ENCODE data around the gene BFAR. TPM values are rescaled to one million over a fixed set of nuclear protein-coding genes. Genes with fewer than 3 reads are reported as not detected.

Gene BFAR, protein sequence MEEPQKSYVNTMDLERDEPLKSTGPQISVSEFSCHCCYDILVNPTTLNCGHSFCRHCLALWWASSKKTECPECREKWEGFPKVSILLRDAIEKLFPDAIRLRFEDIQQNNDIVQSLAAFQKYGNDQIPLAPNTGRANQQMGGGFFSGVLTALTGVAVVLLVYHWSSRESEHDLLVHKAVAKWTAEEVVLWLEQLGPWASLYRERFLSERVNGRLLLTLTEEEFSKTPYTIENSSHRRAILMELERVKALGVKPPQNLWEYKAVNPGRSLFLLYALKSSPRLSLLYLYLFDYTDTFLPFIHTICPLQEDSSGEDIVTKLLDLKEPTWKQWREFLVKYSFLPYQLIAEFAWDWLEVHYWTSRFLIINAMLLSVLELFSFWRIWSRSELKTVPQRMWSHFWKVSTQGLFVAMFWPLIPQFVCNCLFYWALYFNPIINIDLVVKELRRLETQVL
- 76.6 and 78.2 TPM in 2 replicates for total RNA-seq
- long read RNA-seq, transcript BFAR-201 (8 exons, 3,039 nt): major isoform, 513 of 700 reads
- long read RNA-seq, transcript BFAR-203 (4 exons, 1,414 nt): minor isoform, 24 of 700 reads
- long read RNA-seq, transcript BFAR-207 (6 exons, 1,662 nt): minor isoform, 24 of 700 reads
- long read RNA-seq, partial matches to known transcripts: 28 of 700 reads
- long read RNA-seq, other reads (novel, unspliced or antisense): 107 of 700 reads

DNA sequence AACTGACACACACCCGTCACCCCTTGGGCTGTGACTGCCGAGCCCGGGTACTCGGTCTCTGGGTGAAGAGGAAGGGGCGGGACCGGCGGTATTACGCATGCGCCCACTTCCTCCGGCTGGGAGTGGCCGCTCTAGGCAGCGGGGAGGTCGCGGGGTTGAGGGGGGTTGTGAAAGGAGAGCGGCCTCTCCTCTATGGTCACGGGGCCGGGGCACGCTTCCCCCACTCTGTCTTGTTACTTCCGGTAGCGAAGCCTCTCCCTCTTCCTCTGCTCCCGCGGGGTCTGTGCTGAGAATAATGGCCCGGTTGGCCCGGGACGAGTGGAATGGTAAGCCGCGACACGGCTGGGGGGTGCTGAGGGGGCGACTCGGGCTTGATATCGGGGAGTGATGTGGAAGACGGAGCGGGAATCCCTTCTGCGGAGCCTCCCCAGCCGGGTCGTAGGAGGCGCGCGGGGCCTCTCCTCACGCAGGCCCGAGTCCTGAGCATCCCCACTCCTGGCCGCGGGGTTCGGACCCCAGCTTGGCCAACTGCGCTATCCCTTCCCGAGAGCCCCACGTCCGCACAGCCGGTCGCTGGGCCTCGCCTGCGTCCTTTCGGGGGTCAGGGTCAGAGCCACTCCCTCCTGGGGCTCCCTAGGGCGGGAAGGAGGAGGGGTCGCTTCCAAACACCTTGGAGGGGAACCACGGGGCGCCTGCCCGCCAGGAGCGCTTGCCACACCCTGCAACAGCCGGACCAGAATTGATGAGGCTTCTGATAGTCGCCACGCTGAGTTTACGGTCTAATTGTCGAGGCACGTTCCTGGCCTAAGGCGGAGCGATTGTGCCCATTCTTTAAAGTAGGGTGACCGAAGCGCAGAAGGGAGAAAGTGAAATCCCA is at the start of gene BFAR:
Gene BFAR (plus strand): TSS at position 259 of the 877 bp plus-strand sequence. CDS start 11,396 bp downstream, outside the sequence.
- Mint-ChIP-seq H3K4me1 (ENCODE audit: unreplicated experiment) (peaks cover 51% of the 10 kb centered on the region), H3K27me3 (ENCODE audit: unreplicated experiment) (no peaks in the 10 kb centered on the region), H3K4me3 (ENCODE audit: unreplicated experiment) (peak within 1 kb of the TSS; percentile 100), H3K27ac (ENCODE audit: unreplicated experiment) (peak within 1 kb of the TSS; percentile 98), H3K36me3 (ENCODE audit: unreplicated experiment) (peaks cover 4% of the 10 kb centered on the region), H3K9me3 (ENCODE audit: unreplicated experiment) (no peaks in the 10 kb centered on the region)
- DNase-seq (ENCODE audit: extremely low spot score, unreplicated experiment): peak; percentile 99
- TF ChIP-seq CTCF (IDR thresholded peaks at IDR 0.05): no peak

DNA sequence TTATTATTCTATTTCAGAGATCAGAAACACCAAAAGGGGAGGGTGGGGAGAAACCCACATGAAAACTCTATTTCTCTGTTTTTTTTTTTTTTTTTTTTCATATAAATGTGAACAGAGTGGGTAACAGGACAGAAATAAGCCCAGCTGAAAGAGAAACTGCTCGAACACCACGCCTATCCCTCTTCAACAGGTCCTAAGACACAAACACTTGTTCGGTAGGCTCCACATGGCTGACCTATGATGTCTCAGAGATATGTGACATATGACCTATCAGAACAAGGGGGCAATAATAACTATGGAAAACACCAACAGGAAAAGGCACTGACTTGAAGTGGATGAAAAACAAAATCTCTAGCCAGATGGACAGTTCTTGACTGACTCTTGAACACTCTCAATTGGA is 47.5 kb upstream of the BFAR start:
- Mint-ChIP-seq H3K27ac (ENCODE audit: unreplicated experiment) (no peak overlapping the region), H3K9me3 (ENCODE audit: unreplicated experiment) (no peaks in the 10 kb centered on the region), H3K27me3 (ENCODE audit: unreplicated experiment) (no peaks in the 10 kb centered on the region), H3K4me3 (ENCODE audit: unreplicated experiment) (no peak overlapping the region), H3K36me3 (ENCODE audit: unreplicated experiment) (peaks cover 40% of the 10 kb centered on the region), H3K4me1 (ENCODE audit: unreplicated experiment) (no peaks in the 10 kb centered on the region)
- no peak for DNase-seq (ENCODE audit: extremely low spot score, unreplicated experiment)
- no peak for TF ChIP-seq CTCF (IDR thresholded peaks at IDR 0.05)

GRCh38 chr16:14586637-14587305 is 46.0 kb upstream of the BFAR start:
- DNase-seq (ENCODE audit: extremely low spot score, unreplicated experiment): no peak
- Mint-ChIP-seq H3K27me3 (ENCODE audit: unreplicated experiment) (no peaks in the 10 kb centered on the region), H3K36me3 (ENCODE audit: unreplicated experiment) (peaks cover 44% of the 10 kb centered on the region), H3K4me1 (ENCODE audit: unreplicated experiment) (no peaks in the 10 kb centered on the region), H3K4me3 (ENCODE audit: unreplicated experiment) (no peak overlapping the region), H3K27ac (ENCODE audit: unreplicated experiment) (no peak overlapping the region), H3K9me3 (ENCODE audit: unreplicated experiment) (no peaks in the 10 kb centered on the region)
- no peak for TF ChIP-seq CTCF (IDR thresholded peaks at IDR 0.05)

- peaks cover 39% of the 10 kb centered on the region for H3K36me3 Mint-ChIP-seq (ENCODE audit: unreplicated experiment)
- no peak for DNase-seq (ENCODE audit: extremely low spot score, unreplicated experiment)
- H3K4me1 Mint-ChIP-seq (ENCODE audit: unreplicated experiment): no peaks in the 10 kb centered on the region
- H3K27me3 Mint-ChIP-seq (ENCODE audit: unreplicated experiment): no peaks in the 10 kb centered on the region
- TF ChIP-seq CTCF (IDR thresholded peaks at IDR 0.05): peak; percentile 59
- no peak overlapping the region for H3K4me3 Mint-ChIP-seq (ENCODE audit: unreplicated experiment)
- H3K27ac Mint-ChIP-seq (ENCODE audit: unreplicated experiment): no peak overlapping the region
- H3K9me3 Mint-ChIP-seq (ENCODE audit: unreplicated experiment): no peaks in the 10 kb centered on the region
Measured at GRCh38 chr16:14600164-14600563, 32.6 kb upstream of the BFAR start.

Measured in osteocyte (in vitro differentiated cells).